ENCODE results near the gene EPHB1.

GRCh38 chr3:134797741-134798451, 2.8 kb downstream of the EPHB1 start:
- no peak for TF ChIP-seq CTCF (IDR thresholded peaks at IDR 0.05)
- no peak for TF ChIP-seq POLR2A (IDR thresholded peaks at IDR 0.05)
- no peak for TF ChIP-seq POLR2AphosphoS5 (IDR thresholded peaks at IDR 0.05)
